HepG2 (cell line): Measurements from ENCODE around the gene TAT. TPM values are rescaled to one million over a fixed set of nuclear protein-coding genes. Genes with fewer than 3 reads are reported as not detected.
A peak's percentile ranks its signal among the peaks of the same experiment; 100 is the strongest.

Source experiments
- CEBPB ChIP-seq: IDR thresholded peaks from 2 replicates; pipeline ENCODE4 v1.6.1; 2011; ENCODE audit warnings: low read depth, low read length, improper control_type of control experiment, borderline replicate concordance
- CREM ChIP-seq, 2 experiments: sonication (generic) in 1 of 2; formaldehyde crosslinking in 1 of 2; IDR thresholded peaks; 2 replicates each; pipeline versions ENCODE4 v1.4.0 to v1.6.1; 2016 to 2020; ENCODE audit warnings: antibody characterized with exemption in 1 of 2, mild to moderate bottlenecking in 1 of 2, missing genetic modification reagents in 1 of 2
- HNF4G ChIP-seq, 2 experiments: sonication (generic) in 1 of 2; formaldehyde crosslinking in 1 of 2; IDR thresholded peaks; 2 replicates each; pipeline versions ENCODE4 v1.4.0 to v1.6.1; 2011 to 2020; ENCODE audit warnings: borderline replicate concordance in 2 of 2, low read depth in 2 of 2, mild to moderate bottlenecking in 2 of 2, low read length in 1 of 2, missing genetic modification reagents in 1 of 2, moderate library complexity in 1 of 2
- KIAA2018 ChIP-seq: sonication (generic); formaldehyde crosslinking; IDR thresholded peaks from 2 replicates; pipeline ENCODE4 v1.5.0; 2020; ENCODE audit warnings: mild to moderate bottlenecking, missing genetic modification reagents, borderline replicate concordance
- PRDM4 ChIP-seq: sonication (generic); formaldehyde crosslinking; IDR thresholded peaks from 2 replicates; pipeline ENCODE4 v1.9.0; 2021; ENCODE audit warnings: missing genetic modification reagents, borderline replicate concordance
- RARA ChIP-seq: IDR thresholded peaks from 2 replicates; pipeline ENCODE4 v1.6.1; 2016; ENCODE audit warnings: missing genetic modification reagents, missing compliant biosample characterization
- REPIN1 ChIP-seq: sonication (generic); formaldehyde crosslinking; IDR thresholded peaks from 2 replicates; pipeline ENCODE4 v1.8.0; 2022; ENCODE audit warnings: missing genetic modification reagents, low read depth, mild to moderate bottlenecking, borderline replicate concordance
- SMAD1 ChIP-seq: sonication (generic); formaldehyde crosslinking; IDR thresholded peaks from 2 replicates; pipeline ENCODE4 v1.4.0; 2020; ENCODE audit warnings: missing genetic modification reagents, low read depth, mild to moderate bottlenecking, borderline replicate concordance
- ZFX ChIP-seq: sonication (generic); formaldehyde crosslinking; IDR thresholded peaks from 2 replicates; pipeline ENCODE4 v1.4.0; 2020; ENCODE audit warnings: mild to moderate bottlenecking, low read depth, missing genetic modification reagents, moderate library complexity
- ZIK1 ChIP-seq: sonication (generic); formaldehyde crosslinking; IDR thresholded peaks from 2 replicates; pipeline ENCODE4 v1.5.0; 2020; ENCODE audit warnings: mild to moderate bottlenecking, low read depth, missing genetic modification reagents, borderline replicate concordance
- ZNF251 ChIP-seq: sonication (generic); formaldehyde crosslinking; IDR thresholded peaks from 2 replicates; pipeline ENCODE4 v1.9.0; 2021; ENCODE audit warnings: mild to moderate bottlenecking, missing genetic modification reagents
- ZNF263 ChIP-seq: sonication (generic); formaldehyde crosslinking; IDR thresholded peaks from 2 replicates; pipeline ENCODE4 v1.4.0; 2020; ENCODE audit warnings: missing genetic modification reagents
- polyA plus RNA-seq, 8 experiments: library from polyadenylated mRNA; depleted of rRNA in 3 of 8; stranded (reverse) in 7 of 8; unstranded in 1 of 8; fragments of >200 nt; fragmentation: Illumina TruSeq in 4 of 8; extraction: Trizol in 4 of 8; gene quantifications; 2 replicates each; pipeline versions ENCODE4 v1.2.1 to v1.2.3, GENCODE V29; 2011 to 2016; ENCODE audit warnings: low read depth in 4 of 8, missing spikeins in 1 of 8, mixed read lengths in 1 of 8; ENCODE audit not compliant: insufficient read depth in 1 of 8
- total RNA-seq, 5 experiments: library from RNA; depleted of rRNA; stranded (reverse); fragments of >200 nt; fragmentation: Illumina TruSeq; extraction: Trizol; gene quantifications; 2 replicates each; pipeline ENCODE4 v1.2.3, GENCODE V29; 2016; ENCODE audit warnings: low read depth in 1 of 5
- TF ChIP-seq, protein P1 (sequence below): sonication (generic); formaldehyde crosslinking; IDR thresholded peaks from 2 replicates; pipeline ENCODE4 v1.4.0; 2020; ENCODE audit warnings: missing genetic modification reagents

Gene TAT
- total and polyA plus RNA-seq, 2 of the 13 experiments (the other 11 are each of a cell fraction or from before 2014, with no cell fraction given), result 1.6 to 5.8 TPM

- TF ChIP-seq REPIN1 (CRISPR knock-in tag) (no peak), RARA (CRISPR knock-in tag) (0 out of 2 replicates have a peak, but pooled peaks have one; percentile 29), ZNF251 (CRISPR knock-in tag) (no peak), HNF4G (IDR thresholded peaks at IDR 0.05; ENCODE audit: borderline replicate concordance, low read depth, low read length) (peak; percentile 89), HNF4G (CRISPR knock-in tag; IDR thresholded peaks at IDR 0.05; ENCODE audit: borderline replicate concordance, low read depth) (peak; percentile 64; the same call in 1 of the 2 replicates), SMAD1 (no peak), CEBPB (no peak), ZNF263 (CRISPR knock-in tag) (no peak), ZIK1 (CRISPR knock-in tag) (no peak), PRDM4 (CRISPR knock-in tag) (no peak), CREM (IDR thresholded peaks at IDR 0.05) (no peak), CREM (CRISPR knock-in tag; IDR thresholded peaks at IDR 0.05) (no peak), ZFX (CRISPR knock-in tag) (peak; percentile 38; the same call in 1 of the 2 replicates), KIAA2018 (CRISPR knock-in tag) (no peak)
- TF ChIP-seq, protein P1, sequence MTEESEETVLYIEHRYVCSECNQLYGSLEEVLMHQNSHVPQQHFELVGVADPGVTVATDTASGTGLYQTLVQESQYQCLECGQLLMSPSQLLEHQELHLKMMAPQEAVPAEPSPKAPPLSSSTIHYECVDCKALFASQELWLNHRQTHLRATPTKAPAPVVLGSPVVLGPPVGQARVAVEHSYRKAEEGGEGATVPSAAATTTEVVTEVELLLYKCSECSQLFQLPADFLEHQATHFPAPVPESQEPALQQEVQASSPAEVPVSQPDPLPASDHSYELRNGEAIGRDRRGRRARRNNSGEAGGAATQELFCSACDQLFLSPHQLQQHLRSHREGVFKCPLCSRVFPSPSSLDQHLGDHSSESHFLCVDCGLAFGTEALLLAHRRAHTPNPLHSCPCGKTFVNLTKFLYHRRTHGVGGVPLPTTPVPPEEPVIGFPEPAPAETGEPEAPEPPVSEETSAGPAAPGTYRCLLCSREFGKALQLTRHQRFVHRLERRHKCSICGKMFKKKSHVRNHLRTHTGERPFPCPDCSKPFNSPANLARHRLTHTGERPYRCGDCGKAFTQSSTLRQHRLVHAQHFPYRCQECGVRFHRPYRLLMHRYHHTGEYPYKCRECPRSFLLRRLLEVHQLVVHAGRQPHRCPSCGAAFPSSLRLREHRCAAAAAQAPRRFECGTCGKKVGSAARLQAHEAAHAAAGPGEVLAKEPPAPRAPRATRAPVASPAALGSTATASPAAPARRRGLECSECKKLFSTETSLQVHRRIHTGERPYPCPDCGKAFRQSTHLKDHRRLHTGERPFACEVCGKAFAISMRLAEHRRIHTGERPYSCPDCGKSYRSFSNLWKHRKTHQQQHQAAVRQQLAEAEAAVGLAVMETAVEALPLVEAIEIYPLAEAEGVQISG, result 0 out of 2 replicates have a peak, but pooled peaks have one; percentile 13
These were observed 24.0 kb downstream of the TAT start (continued) for GRCh38 chr16:71552698-71553503.
